GM23338 (cell line): ENCODE measurements around the gene AKIRIN2. TPM values are rescaled to one million over a fixed set of nuclear protein-coding genes. Genes with fewer than 3 reads are reported as not detected.

Source experiments
- ATAC-seq: fragments of 200-7000 bp; cut with Tn5 transposase; 3 replicates; pipeline ENCODE4 v1.9.1; 2020
- DNase-seq: peaks from one replicate; pipeline ENCODE4 v3.0.0-alpha.2; 2015; ENCODE audit warnings: low spot score
- H2AFZ ChIP-seq: fragments of 200-600 bp; sonication (generic); 2 replicates; pipeline ENCODE4 v1.8.0; 2016; ENCODE audit warnings: antibody characterized with exemption, mild to moderate bottlenecking, moderate library complexity
- H3F3A ChIP-seq: fragments of 200-600 bp; sonication (generic); replicated peaks from 2 replicates; pipeline ENCODE4 v1.8.0; 2017; ENCODE audit warnings: antibody characterized with exemption, mixed run types, low read depth
- H3K27ac ChIP-seq: fragments of 200-600 bp; sonication (generic); 2 replicates; pipeline ENCODE4 v1.6.1; 2016; ENCODE audit warnings: low read depth
- H3K27me3 ChIP-seq: fragments of 200-600 bp; sonication (generic); 2 replicates; pipeline ENCODE4 v1.8.0; 2016; ENCODE audit warnings: mild to moderate bottlenecking, mixed run types, moderate library complexity; ENCODE audit not compliant: insufficient read depth
- H3K36me3 ChIP-seq: fragments of 200-600 bp; sonication (generic); 2 replicates; pipeline ENCODE4 v1.8.0; 2016; ENCODE audit warnings: mild to moderate bottlenecking; ENCODE audit not compliant: insufficient read depth
- H3K4me1 ChIP-seq: fragments of 200-600 bp; sonication (generic); 2 replicates; pipeline ENCODE4 v1.8.0; 2016; ENCODE audit warnings: mild to moderate bottlenecking, moderate library complexity; ENCODE audit not compliant: insufficient read depth
- H3K4me2 ChIP-seq: fragments of 200-600 bp; sonication (generic); 2 replicates; pipeline ENCODE4 v1.7.1; 2017; ENCODE audit warnings: mixed run types
- H3K4me3 ChIP-seq: fragments of 200-600 bp; sonication (generic); 2 replicates; pipeline ENCODE4 v1.6.1; 2016; ENCODE audit warnings: mixed run types
- H3K79me2 ChIP-seq: fragments of 200-600 bp; sonication (generic); replicated peaks from 2 replicates; pipeline ENCODE4 v1.8.0; 2017; ENCODE audit warnings: mild to moderate bottlenecking; ENCODE audit not compliant: insufficient read depth
- H3K9me2 ChIP-seq: fragments of 200-600 bp; sonication (generic); 2 replicates; pipeline ENCODE4 v1.8.0; 2017; ENCODE audit not compliant: insufficient read depth
- H4K20me1 ChIP-seq: fragments of 200-600 bp; sonication (generic); replicated peaks from 2 replicates; pipeline ENCODE4 v1.8.0; 2017; ENCODE audit warnings: mild to moderate bottlenecking; ENCODE audit not compliant: insufficient read depth
- H3K27ac Mint-ChIP-seq: 2 replicates; pipeline ENCODE4 v1.8.0; 2020; ENCODE audit warnings: inconsistent platforms, mild to moderate bottlenecking, moderate library complexity, mixed read lengths
- H3K27me3 Mint-ChIP-seq: 3 replicates; pipeline ENCODE4 v1.8.0; 2022; ENCODE audit warnings: low read depth, mild to moderate bottlenecking, moderate library complexity, mixed read lengths, inconsistent platforms; ENCODE audit not compliant: insufficient read depth, poor library complexity
- H3K36me3 Mint-ChIP-seq: 3 replicates; pipeline ENCODE4 v1.8.0; 2021; ENCODE audit warnings: low read depth, mild to moderate bottlenecking, inconsistent platforms, moderate library complexity, mixed read lengths
- H3K4me1 Mint-ChIP-seq: 3 replicates; pipeline ENCODE4 v1.8.0; 2020; ENCODE audit warnings: mild to moderate bottlenecking, inconsistent platforms, mixed read lengths
- H3K4me3 Mint-ChIP-seq: 3 replicates; pipeline ENCODE4 v1.8.0; 2021; ENCODE audit warnings: moderate library complexity, mild to moderate bottlenecking, inconsistent platforms, mixed read lengths
- H3K9me3 Mint-ChIP-seq: 3 replicates; pipeline ENCODE4 v1.8.0; 2020; ENCODE audit warnings: moderate library complexity, mild to moderate bottlenecking, inconsistent platforms, mixed read lengths
- CREB1 ChIP-seq: fragments of 250-450 bp; sonication (Bioruptor Pico); IDR thresholded peaks from 2 replicates; pipeline ENCODE4 v1.5.0; 2020; ENCODE audit warnings: low read depth, mild to moderate bottlenecking, moderate library complexity
- CTCF ChIP-seq, 2 experiments: fragments of 200-600 bp in 1 of 2; sonication (generic) in 1 of 2; conservative IDR thresholded peaks; 2 replicates each; pipeline versions ENCODE4 v1.5.1 to v1.6.1; 2016 to 2017; ENCODE audit warnings: antibody characterized with exemption in 2 of 2, low read depth in 2 of 2, mild to moderate bottlenecking in 2 of 2, moderate library complexity in 1 of 2
- ETS1 ChIP-seq: IDR thresholded peaks from 2 replicates; pipeline ENCODE4 v1.6.1; 2016; ENCODE audit warnings: antibody characterized with exemption
- EZH2phosphoT487 ChIP-seq: fragments of 200-600 bp; sonication (generic); IDR thresholded peaks from one replicate; pipeline ENCODE4 v1.8.1; 2018; ENCODE audit warnings: antibody characterized with exemption; ENCODE audit not compliant: unreplicated experiment
- NANOG ChIP-seq: IDR thresholded peaks from 2 replicates; pipeline ENCODE4 v1.6.1; 2016; ENCODE audit warnings: antibody characterized with exemption, borderline replicate concordance
- POLR2AphosphoS5 ChIP-seq: IDR thresholded peaks from 2 replicates; pipeline ENCODE4 v1.6.1; 2016; ENCODE audit warnings: antibody characterized with exemption, low read depth
- REST ChIP-seq: IDR thresholded peaks from one replicate; pipeline ENCODE4 v1.6.1; 2018; ENCODE audit warnings: antibody characterized with exemption; ENCODE audit not compliant: unreplicated experiment
- STAT1 ChIP-seq: IDR thresholded peaks from one replicate; pipeline ENCODE4 v1.6.1; 2016; ENCODE audit warnings: antibody characterized with exemption; ENCODE audit not compliant: unreplicated experiment
- ZNF114 ChIP-seq: fragments of 250-450 bp; sonication (Bioruptor Pico); IDR thresholded peaks from 2 replicates; pipeline ENCODE4 v1.5.0; 2020; ENCODE audit warnings: mild to moderate bottlenecking, moderate library complexity
- ZNF331 ChIP-seq: fragments of 250-450 bp; sonication (Bioruptor Pico); IDR thresholded peaks from 2 replicates; pipeline ENCODE4 v1.5.0; 2020; ENCODE audit warnings: low read depth, mild to moderate bottlenecking, moderate library complexity
- polyA plus RNA-seq: library from polyadenylated mRNA; unstranded; fragments of >200 nt; fragmentation: Nextera tagmentation; extraction: Ambion mirVana; gene quantifications from 2 replicates; pipeline ENCODE4 v1.2.1, GENCODE V29; 2016
- total RNA-seq: library from RNA; depleted of rRNA; stranded (reverse); fragments of >200 nt; shearing (Covaris generic); gene quantifications from 2 replicates; pipeline ENCODE4 v1.2.3, GENCODE V29; 2014

Gene AKIRIN2
- total and polyA plus RNA-seq, 2 experiments from 2014 or later: 62.1 to 98.1 TPM

GRCh38 chr6:87716928-87717614 is 15.0 kb upstream of the AKIRIN2 start:
- H3K4me1 ChIP-seq: peaks cover 9% of the 10 kb centered on the region; the same call in 1 of the 2 replicates
- Mint-ChIP-seq H3K27me3 (no peaks in the 10 kb centered on the region), H3K27ac (no peak overlapping the region), H3K36me3 (no peaks in the 10 kb centered on the region), H3K4me1 (peaks cover 6% of the 10 kb centered on the region), H3K4me3 (no peak overlapping the region), H3K9me3 (no peaks in the 10 kb centered on the region)
- no peaks in the 10 kb centered on the region for H3K79me2 ChIP-seq
- no peaks in the 10 kb centered on the region for H3K36me3 ChIP-seq
- ATAC-seq (no peak), DNase-seq (no peak)
- H3K4me2 ChIP-seq: no peak overlapping the region
- H3K9me2 ChIP-seq: peaks cover 4% of the 10 kb centered on the region
- H3K27me3 ChIP-seq: no peaks in the 10 kb centered on the region
- H3K4me3 ChIP-seq: no peak overlapping the region
- no peak for TF ChIP-seq REST
- no peak for TF ChIP-seq CTCF (conservative IDR thresholded peaks at IDR 0.05; ENCODE audit: low read depth in 2 of 2)
- no peak for TF ChIP-seq ZNF114 (CRISPR knock-in tag)
- no peaks in the 10 kb centered on the region for H3F3A ChIP-seq
- H2AFZ ChIP-seq: peak overlapping the region; percentile 72
- no peak overlapping the region for H3K27ac ChIP-seq
- H4K20me1 ChIP-seq: no peaks in the 10 kb centered on the region

- no peak; the same call in 2 of the 3 replicates for ATAC-seq
- Histone ChIP-seq H4K20me1 (no peaks in the 10 kb centered on the region), H3K4me2 (no peak overlapping the region), H3F3A (no peaks in the 10 kb centered on the region), H3K27ac (no peak overlapping the region), H3K4me3 (no peak overlapping the region), H3K79me2 (no peaks in the 10 kb centered on the region), H3K9me2 (no peaks in the 10 kb centered on the region), H3K27me3 (no peaks in the 10 kb centered on the region), H3K36me3 (no peaks in the 10 kb centered on the region), H2AFZ (peak overlapping the region; percentile 72), H3K4me1 (peaks cover 9% of the 10 kb centered on the region)
- Mint-ChIP-seq H3K27ac (no peak overlapping the region; the same call in 1 of the 2 replicates), H3K4me1 (peaks cover 6% of the 10 kb centered on the region), H3K27me3 (no peaks in the 10 kb centered on the region), H3K9me3 (no peaks in the 10 kb centered on the region), H3K36me3 (no peaks in the 10 kb centered on the region), H3K4me3 (no peak overlapping the region)
- DNase-seq: no peak
- TF ChIP-seq EZH2phosphoT487 (no peak), CREB1 (no peak), STAT1 (no peak), ZNF331 (CRISPR knock-in tag) (no peak), ETS1 (no peak), POLR2AphosphoS5 (no peak), NANOG (no peak), REST (no peak), ZNF114 (CRISPR knock-in tag) (no peak)
Measured at GRCh38 chr6:87714093-87714842, 12.2 kb upstream of the AKIRIN2 start.
